Measurements from ENCODE around the gene CBX2.

The CBX2 gene

DNA sequence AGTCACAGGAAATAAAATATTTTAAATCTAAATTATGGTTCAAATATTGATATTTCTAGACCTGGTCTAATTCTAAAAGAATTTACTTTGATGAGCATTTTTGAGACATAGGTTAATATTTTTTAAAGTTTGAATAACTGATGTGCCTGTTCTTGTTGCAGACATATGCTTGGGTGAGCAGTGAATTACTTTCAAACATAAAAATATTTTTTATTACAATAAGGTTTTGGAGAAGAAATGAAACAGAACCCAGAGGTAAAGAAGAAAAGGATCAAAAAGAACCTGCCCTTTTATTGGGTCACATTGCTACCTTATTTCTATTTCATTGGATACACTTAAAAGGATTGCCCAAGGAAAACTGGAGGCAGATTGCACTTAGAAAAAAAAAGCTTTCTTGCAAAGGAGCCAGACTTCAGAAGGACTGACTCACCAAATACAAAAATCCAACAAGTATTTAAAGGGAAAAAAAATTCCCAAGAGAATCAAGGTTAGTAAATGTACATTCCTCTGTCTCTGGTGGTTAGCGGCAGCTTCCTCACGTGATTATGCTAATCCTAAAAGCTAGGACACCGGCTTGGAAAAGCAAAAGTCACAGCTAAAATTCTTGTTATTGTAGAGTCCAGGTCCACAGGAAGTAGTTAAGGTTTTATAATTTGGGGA lies 28.7 kb upstream of the CBX2 start:
- no peak overlapping the region for H3K4me3 ChIP-seq (ENCODE audit: low read depth, low read length)
- H3K9ac ChIP-seq = no peak overlapping the region
- peaks cover 4% of the 10 kb centered on the region for H3K27me3 ChIP-seq (ENCODE audit: control insufficient read depth, insufficient read depth, low read length)
- no peak overlapping the region for H3K4me2 ChIP-seq (ENCODE audit: low read length)
- TF ChIP-seq, protein P1, sequence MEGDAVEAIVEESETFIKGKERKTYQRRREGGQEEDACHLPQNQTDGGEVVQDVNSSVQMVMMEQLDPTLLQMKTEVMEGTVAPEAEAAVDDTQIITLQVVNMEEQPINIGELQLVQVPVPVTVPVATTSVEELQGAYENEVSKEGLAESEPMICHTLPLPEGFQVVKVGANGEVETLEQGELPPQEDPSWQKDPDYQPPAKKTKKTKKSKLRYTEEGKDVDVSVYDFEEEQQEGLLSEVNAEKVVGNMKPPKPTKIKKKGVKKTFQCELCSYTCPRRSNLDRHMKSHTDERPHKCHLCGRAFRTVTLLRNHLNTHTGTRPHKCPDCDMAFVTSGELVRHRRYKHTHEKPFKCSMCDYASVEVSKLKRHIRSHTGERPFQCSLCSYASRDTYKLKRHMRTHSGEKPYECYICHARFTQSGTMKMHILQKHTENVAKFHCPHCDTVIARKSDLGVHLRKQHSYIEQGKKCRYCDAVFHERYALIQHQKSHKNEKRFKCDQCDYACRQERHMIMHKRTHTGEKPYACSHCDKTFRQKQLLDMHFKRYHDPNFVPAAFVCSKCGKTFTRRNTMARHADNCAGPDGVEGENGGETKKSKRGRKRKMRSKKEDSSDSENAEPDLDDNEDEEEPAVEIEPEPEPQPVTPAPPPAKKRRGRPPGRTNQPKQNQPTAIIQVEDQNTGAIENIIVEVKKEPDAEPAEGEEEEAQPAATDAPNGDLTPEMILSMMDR (IDR thresholded peaks at IDR 0.05) = no peak
- no peaks in the 10 kb centered on the region for H3K9me3 ChIP-seq (ENCODE audit: control insufficient read depth, low read length)
- no peaks in the 10 kb centered on the region for H3K36me3 ChIP-seq (ENCODE audit: control insufficient read depth, insufficient read depth, low read length)
- no peak overlapping the region for H3K27ac ChIP-seq
- no peak overlapping the region for H2AFZ ChIP-seq
- H3K4me1 ChIP-seq = no peaks in the 10 kb centered on the region
- no peaks in the 10 kb centered on the region for H3K79me2 ChIP-seq

DNA sequence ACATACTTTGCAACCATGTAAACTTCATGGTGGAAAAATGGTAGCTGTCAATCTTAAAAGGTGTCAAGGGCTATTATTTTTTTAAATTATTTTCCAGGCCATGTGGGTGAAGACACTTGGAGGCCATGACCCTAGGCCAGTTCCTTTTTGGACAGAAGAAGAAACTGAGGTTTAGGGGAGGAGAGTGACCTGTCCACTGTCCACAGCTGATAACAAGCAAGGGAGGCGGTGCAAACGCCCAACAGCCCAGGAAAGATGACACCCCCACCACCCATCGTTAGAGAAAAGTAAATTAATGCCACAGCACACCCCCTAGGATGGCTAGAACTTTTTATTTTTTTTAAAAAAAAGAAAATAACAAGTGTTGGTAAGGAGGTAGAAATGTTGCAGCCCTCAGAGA lies 28.0 kb upstream of the CBX2 start:
- Histone ChIP-seq H3K27me3 (ENCODE audit: control insufficient read depth, insufficient read depth, low read length) (peaks cover 4% of the 10 kb centered on the region), H3K4me2 (ENCODE audit: low read length) (no peak overlapping the region), H3K9ac (no peak overlapping the region), H3K9me3 (ENCODE audit: control insufficient read depth, low read length) (no peaks in the 10 kb centered on the region), H3K79me2 (no peaks in the 10 kb centered on the region), H2AFZ (no peak overlapping the region), H3K4me3 (ENCODE audit: low read depth, low read length) (no peak overlapping the region), H3K27ac (no peak overlapping the region), H3K36me3 (ENCODE audit: control insufficient read depth, insufficient read depth, low read length) (no peaks in the 10 kb centered on the region), H3K4me1 (no peaks in the 10 kb centered on the region)
- TF ChIP-seq, protein P1 (IDR thresholded peaks at IDR 0.05) = no peak

DNA sequence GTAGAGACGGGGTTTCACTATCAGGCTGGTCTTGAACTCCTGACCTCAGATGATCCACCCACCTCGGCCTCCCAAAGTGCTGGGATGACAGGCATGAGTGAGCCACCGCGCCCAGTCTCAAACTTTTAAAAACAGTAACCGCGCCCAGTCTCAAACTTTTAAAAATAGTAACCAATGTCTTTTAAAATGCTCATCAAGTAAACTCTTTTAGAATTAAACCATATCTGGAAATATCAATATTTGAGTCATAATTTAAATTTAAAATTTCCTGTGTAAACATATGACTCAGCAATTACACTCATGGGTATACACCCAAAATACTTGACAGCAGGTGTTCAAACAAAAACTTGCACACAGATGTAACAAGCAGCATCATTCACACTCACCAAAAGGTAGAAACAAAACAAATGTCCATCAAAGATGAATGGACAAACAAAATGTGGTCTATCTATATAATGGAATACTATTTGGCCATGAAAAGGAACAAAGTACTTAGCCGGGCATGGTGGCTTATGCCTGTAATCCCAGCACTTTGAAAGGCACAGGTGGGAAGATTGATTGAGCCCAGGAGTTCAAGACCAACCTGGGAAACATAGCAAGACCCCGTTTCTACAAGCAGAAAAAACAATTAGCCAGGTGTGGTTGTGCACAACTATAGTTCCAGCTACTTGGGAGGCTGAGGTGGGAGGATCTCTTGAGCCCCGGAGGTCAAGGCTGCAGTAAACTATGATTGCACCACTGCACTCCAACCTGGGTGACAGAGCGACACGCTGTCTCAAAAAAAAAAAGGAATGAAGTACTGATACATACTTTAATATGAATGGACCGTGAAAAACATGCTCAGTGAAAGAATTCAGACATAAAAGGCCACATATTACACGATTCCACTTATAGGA lies 27.1 kb upstream of the CBX2 start:
- peaks cover 4% of the 10 kb centered on the region for H3K27me3 ChIP-seq (ENCODE audit: control insufficient read depth, insufficient read depth, low read length)
- TF ChIP-seq, protein P1 (IDR thresholded peaks at IDR 0.05) = no peak

DNA sequence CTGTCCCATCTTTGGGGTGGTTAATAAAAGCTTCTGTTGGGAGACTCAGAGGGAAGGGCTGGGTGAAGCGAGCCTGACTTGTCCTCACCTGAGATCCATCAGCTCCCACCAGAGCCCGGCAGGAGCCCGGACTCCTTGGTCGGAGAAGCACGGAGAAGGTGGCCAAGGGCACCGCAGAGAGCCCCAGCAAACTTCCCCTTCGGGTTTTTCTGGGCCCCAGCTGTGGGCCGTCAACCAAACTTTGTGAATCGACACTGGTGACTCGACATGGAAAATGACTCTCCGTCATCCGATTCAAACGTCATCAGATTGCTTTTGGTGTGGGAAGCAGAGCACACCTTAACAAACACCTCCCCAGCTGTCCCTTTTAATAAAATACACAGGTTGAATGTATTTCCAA lies 25.8 kb upstream of the CBX2 start:
- Histone ChIP-seq H3K4me1 (no peaks in the 10 kb centered on the region), H3K36me3 (ENCODE audit: control insufficient read depth, insufficient read depth, low read length) (no peaks in the 10 kb centered on the region), H3K27ac (no peak overlapping the region), H3K79me2 (no peaks in the 10 kb centered on the region), H3K9ac (no peak overlapping the region), H3K27me3 (ENCODE audit: control insufficient read depth, insufficient read depth, low read length) (peaks cover 4% of the 10 kb centered on the region), H3K9me3 (ENCODE audit: control insufficient read depth, low read length) (no peaks in the 10 kb centered on the region), H2AFZ (no peak overlapping the region), H3K4me2 (ENCODE audit: low read length) (no peak overlapping the region), H3K4me3 (ENCODE audit: low read depth, low read length) (no peak overlapping the region)
- TF ChIP-seq, protein P1 (IDR thresholded peaks at IDR 0.05) = no peak

More for the DNA sequence above, 27.1 kb upstream of the CBX2 start:
- H2AFZ ChIP-seq = no peak overlapping the region
- H3K36me3 ChIP-seq (ENCODE audit: control insufficient read depth, insufficient read depth, low read length) = no peaks in the 10 kb centered on the region
- H3K4me2 ChIP-seq (ENCODE audit: low read length) = no peak overlapping the region
- no peaks in the 10 kb centered on the region for H3K9me3 ChIP-seq (ENCODE audit: control insufficient read depth, low read length)
- no peak overlapping the region for H3K4me3 ChIP-seq (ENCODE audit: low read depth, low read length)
- no peak overlapping the region for H3K9ac ChIP-seq
- H3K79me2 ChIP-seq = no peaks in the 10 kb centered on the region
- no peak overlapping the region for H3K27ac ChIP-seq
- no peaks in the 10 kb centered on the region for H3K4me1 ChIP-seq
